GM12873 (cell line): ENCODE measurements around the gene EPN1.

Source experiments
- TF ChIP-seq, protein P1 (sequence below): IDR thresholded peaks from 2 replicates; pipeline ENCODE4 v1.5.1; 2012; ENCODE audit warnings: low read depth, mild to moderate bottlenecking, moderate library complexity, low read length, control low read depth; ENCODE audit not compliant: insufficient read depth; ENCODE audit errors: missing control alignments

EPN1 gene

DNA sequence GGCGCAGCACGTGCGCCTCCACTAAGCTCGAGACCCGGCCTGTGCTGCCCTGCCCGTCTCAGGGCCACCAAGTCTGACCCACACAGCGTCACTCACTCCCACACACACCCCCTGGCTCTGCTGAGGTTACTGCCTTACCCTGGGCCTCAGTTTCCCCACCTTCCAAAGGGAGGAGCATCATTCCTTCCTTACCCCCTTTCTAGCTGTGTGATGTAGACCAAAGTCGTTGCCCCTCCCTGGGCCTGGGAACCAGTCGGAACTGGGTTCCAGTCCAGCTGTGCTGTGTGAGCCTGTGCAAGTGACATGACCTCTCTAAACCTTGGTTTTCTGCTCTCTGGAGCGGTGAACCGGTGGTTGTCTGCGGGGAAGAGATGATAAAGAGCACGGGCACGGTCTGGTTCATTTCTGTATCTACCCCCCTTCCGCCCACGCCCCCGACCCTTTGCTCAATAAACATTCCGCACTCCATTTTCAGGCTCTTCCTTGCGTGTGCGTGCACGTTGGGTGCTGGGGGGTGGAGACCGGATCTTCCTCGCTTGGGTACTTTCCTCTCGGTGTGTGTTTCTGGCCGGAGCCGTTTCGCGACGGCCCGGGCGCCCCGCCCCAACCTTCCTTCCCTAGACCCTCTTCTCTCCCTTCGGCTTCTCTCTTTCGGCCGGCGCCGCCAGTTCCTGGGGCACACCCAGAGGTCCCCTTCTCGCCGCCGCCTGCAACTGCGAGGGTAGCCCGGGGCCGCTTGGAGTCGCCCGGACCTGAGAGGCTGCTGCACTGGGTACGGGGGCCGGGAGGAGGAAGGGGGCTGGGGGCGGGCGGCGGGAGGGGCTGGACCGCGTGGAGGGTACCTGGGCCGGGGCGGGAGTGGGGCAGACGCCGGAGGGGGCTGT is 31.8 kb upstream of the EPN1 start, which contains the start of gene ZNF581:
Gene ZNF581 (plus strand): TSS at position 647 of the 884 bp plus-strand sequence. CDS start 923 bp downstream, outside the sequence.
- TF ChIP-seq, protein P1, sequence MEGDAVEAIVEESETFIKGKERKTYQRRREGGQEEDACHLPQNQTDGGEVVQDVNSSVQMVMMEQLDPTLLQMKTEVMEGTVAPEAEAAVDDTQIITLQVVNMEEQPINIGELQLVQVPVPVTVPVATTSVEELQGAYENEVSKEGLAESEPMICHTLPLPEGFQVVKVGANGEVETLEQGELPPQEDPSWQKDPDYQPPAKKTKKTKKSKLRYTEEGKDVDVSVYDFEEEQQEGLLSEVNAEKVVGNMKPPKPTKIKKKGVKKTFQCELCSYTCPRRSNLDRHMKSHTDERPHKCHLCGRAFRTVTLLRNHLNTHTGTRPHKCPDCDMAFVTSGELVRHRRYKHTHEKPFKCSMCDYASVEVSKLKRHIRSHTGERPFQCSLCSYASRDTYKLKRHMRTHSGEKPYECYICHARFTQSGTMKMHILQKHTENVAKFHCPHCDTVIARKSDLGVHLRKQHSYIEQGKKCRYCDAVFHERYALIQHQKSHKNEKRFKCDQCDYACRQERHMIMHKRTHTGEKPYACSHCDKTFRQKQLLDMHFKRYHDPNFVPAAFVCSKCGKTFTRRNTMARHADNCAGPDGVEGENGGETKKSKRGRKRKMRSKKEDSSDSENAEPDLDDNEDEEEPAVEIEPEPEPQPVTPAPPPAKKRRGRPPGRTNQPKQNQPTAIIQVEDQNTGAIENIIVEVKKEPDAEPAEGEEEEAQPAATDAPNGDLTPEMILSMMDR, result no peak

DNA sequence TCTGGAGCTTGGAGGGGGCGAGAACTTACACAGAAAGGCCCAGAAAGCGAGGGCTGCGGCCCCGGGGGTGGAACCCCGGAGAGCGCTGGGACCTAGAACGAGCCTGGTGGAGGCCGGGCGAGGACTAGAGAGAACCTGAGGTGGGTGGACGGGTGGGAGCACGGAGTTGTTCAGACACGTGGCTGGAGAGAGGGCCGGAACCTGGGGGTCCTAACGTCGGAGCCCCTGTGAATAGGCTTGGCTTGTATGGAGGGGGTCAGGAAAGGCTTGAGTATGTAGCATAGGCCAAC is 31.2 kb upstream of the EPN1 start:
- TF ChIP-seq, protein P1, result no peak

GRCh38 chr19:55644191-55644833 is 30.7 kb upstream of the EPN1 start:
- TF ChIP-seq, protein P1, result no peak

GRCh38 chr19:55644842-55645511 is 30.0 kb upstream of the EPN1 start:
- TF ChIP-seq, protein P1, result no peak

GRCh38 chr19:55645512-55645881 is 29.5 kb upstream of the EPN1 start:
- TF ChIP-seq, protein P1, result no peak

- TF ChIP-seq, protein P1, result no peak
These were observed 27.9 kb upstream of the EPN1 start for GRCh38 chr19:55646889-55647731.
